Measurements from ENCODE around the gene EPHA6.

EPHA6 gene

DNA sequence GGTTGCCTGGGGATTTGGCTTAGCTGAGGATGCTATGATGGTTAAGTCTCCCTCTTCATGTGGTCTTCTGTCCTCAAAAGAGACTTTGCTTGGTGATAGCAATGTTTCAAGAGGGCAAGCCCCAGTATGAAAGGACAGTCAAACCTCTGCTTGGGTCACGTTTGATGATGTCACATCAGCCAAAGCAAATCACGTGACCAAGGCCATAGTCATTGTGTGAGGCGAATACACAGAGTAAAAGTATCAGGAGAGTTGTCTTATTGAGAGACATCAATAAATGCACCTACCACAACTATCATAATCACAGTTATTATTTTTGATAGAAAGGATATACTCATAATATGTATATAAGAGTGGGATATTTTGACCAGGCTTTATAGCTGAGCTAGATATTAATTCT is 243.0 kb downstream of the EPHA6 start:
- DNase-seq (ENCODE audit: low read depth) = no peak
- TF ChIP-seq CTCF (IDR thresholded peaks at IDR 0.05; ENCODE audit: low read depth, low read length, missing control alignments) = no peak
- in situ Hi-C loops (cut with HindIII; ENCODE audit: low sequenced_read_pairs) = no loop called here
- H3K4me3 ChIP-seq (ENCODE audit: low read depth, low read length) = no peak overlapping the region

- no peak for DNase-seq (ENCODE audit: low read depth)
- TF ChIP-seq CTCF (IDR thresholded peaks at IDR 0.05; ENCODE audit: low read depth, low read length, missing control alignments) = no peak
- no peak overlapping the region for H3K4me3 ChIP-seq (ENCODE audit: low read depth, low read length)
- in situ Hi-C loops (cut with HindIII; ENCODE audit: low sequenced_read_pairs) = no loop called here
These were observed 244.8 kb downstream of the EPHA6 start for GRCh38 chr3:97059168-97059567.

GRCh38 chr3:97066531-97066930 is 252.1 kb downstream of the EPHA6 start:
- in situ Hi-C loops (cut with HindIII; ENCODE audit: low sequenced_read_pairs) = no loop called here
- TF ChIP-seq CTCF (IDR thresholded peaks at IDR 0.05; ENCODE audit: low read depth, low read length, missing control alignments) = no peak
- DNase-seq (ENCODE audit: low read depth) = no peak
- H3K4me3 ChIP-seq (ENCODE audit: low read depth, low read length) = no peak overlapping the region

GRCh38 chr3:97070302-97070701 is 255.9 kb downstream of the EPHA6 start:
- TF ChIP-seq CTCF (IDR thresholded peaks at IDR 0.05; ENCODE audit: low read depth, low read length, missing control alignments) = no peak
- no peak overlapping the region for H3K4me3 ChIP-seq (ENCODE audit: low read depth, low read length)
- in situ Hi-C loops (cut with HindIII; ENCODE audit: low sequenced_read_pairs) = no loop called here
- DNase-seq (ENCODE audit: low read depth) = no peak

- DNase-seq (ENCODE audit: low read depth) = no peak
- TF ChIP-seq CTCF (IDR thresholded peaks at IDR 0.05; ENCODE audit: low read depth, low read length, missing control alignments) = no peak
- no peak overlapping the region for H3K4me3 ChIP-seq (ENCODE audit: low read depth, low read length)
- in situ Hi-C loops (cut with HindIII; ENCODE audit: low sequenced_read_pairs) = no loop called here
These were observed 260.2 kb downstream of the EPHA6 start for GRCh38 chr3:97074546-97074945.

GRCh38 chr3:97076673-97077072 is 262.3 kb downstream of the EPHA6 start:
- H3K4me3 ChIP-seq (ENCODE audit: low read depth, low read length) = no peak overlapping the region
- DNase-seq (ENCODE audit: low read depth) = no peak
- no peak for TF ChIP-seq CTCF (IDR thresholded peaks at IDR 0.05; ENCODE audit: low read depth, low read length, missing control alignments)
- in situ Hi-C loops (cut with HindIII; ENCODE audit: low sequenced_read_pairs) = no loop called here

GRCh38 chr3:97089621-97090020 is 275.2 kb downstream of the EPHA6 start:
- no peak overlapping the region for H3K4me3 ChIP-seq (ENCODE audit: low read depth, low read length)
- in situ Hi-C loops (cut with HindIII; ENCODE audit: low sequenced_read_pairs) = no loop called here
- DNase-seq (ENCODE audit: low read depth) = no peak
- no peak for TF ChIP-seq CTCF (IDR thresholded peaks at IDR 0.05; ENCODE audit: low read depth, low read length, missing control alignments)

Measured in astrocyte of the cerebellum (primary cell).